HL-60 (cell line): Measurements from ENCODE around the gene S100P.

Source experiments
- DNase-seq, 2 experiments: peaks; one replicate each; pipeline ENCODE4 v3.0.0-alpha.2; 2010 to 2020; ENCODE audit warnings: low read depth in 1 of 2, low spot score in 1 of 2
- H3K27ac ChIP-seq: fragments of 250-450 bp; sonication (Bioruptor Pico); replicated peaks from 2 replicates; pipeline ENCODE4 v1.5.1; 2020; ENCODE audit warnings: mild to moderate bottlenecking, moderate library complexity
- H3K27me3 ChIP-seq: fragments of 250-450 bp; sonication (Bioruptor Pico); 2 replicates; pipeline ENCODE4 v1.5.1; 2021; ENCODE audit warnings: mild to moderate bottlenecking, moderate library complexity; ENCODE audit not compliant: insufficient read depth, poor library complexity, severe bottlenecking
- H3K4me3 ChIP-seq: replicated peaks from 2 replicates; pipeline ENCODE4 v1.5.1; 2011; ENCODE audit warnings: mild to moderate bottlenecking, control low read depth, low read length; ENCODE audit not compliant: insufficient read depth
- CTCF ChIP-seq: IDR thresholded peaks from one replicate; pipeline ENCODE4 v1.5.1; 2011; ENCODE audit warnings: low read length, control low read depth, inconsistent platforms; ENCODE audit not compliant: insufficient read depth
- GABPA ChIP-seq: IDR thresholded peaks from 2 replicates; pipeline ENCODE4 v1.6.1; 2012; ENCODE audit warnings: low read depth
- POLR2AphosphoS5 ChIP-seq: IDR thresholded peaks from 2 replicates; pipeline ENCODE4 v1.6.1; 2012; ENCODE audit warnings: low read depth
- SPI1 ChIP-seq: IDR thresholded peaks from 2 replicates; pipeline ENCODE4 v1.6.1; 2012; ENCODE audit warnings: low read depth, mild to moderate bottlenecking, borderline replicate concordance
- TF ChIP-seq, protein P1 (sequence below): IDR thresholded peaks from 2 replicates; pipeline ENCODE4 v1.6.1; 2012; ENCODE audit warnings: low read depth; ENCODE audit not compliant: insufficient replicate concordance

The S100P gene

DNA sequence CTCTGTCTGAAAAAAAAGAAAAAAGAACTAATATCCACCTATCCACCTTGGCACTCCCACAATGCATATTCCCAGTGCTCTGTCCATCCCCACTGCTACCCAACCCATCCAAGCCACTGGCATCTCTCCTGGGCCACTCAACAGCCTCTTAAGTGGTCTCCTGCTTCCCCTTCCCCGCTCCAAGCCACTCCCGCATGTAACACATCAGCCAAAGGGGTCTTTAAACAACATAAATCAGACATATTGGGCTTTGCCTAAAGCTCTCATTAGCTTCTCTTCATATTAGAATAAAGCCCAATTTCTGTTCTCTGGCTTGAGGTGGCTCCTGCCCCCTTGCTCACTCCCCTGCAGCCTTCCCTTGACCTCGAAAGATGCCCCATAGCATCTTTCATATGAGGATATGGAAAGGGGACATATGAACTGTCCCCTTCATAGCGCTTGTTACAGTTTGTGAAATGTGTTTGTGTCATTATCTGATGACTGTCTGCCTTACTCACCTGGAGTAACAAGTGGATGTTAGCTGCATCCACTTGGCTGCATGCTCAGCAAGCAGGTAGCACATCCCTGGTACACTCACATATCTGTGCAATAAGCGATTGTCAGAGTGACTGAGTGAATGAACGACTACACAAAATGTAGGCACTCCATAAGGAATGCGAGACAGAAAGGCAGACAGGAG, 25.4 kb downstream of the S100P start:
- H3K27ac ChIP-seq: no peak overlapping the region
- H3K27me3 ChIP-seq: no peaks in the 10 kb centered on the region
- H3K4me3 ChIP-seq: no peak overlapping the region
- TF ChIP-seq POLR2AphosphoS5 (no peak), SPI1 (no peak), GABPA (no peak), CTCF (no peak)
- TF ChIP-seq, protein P1, sequence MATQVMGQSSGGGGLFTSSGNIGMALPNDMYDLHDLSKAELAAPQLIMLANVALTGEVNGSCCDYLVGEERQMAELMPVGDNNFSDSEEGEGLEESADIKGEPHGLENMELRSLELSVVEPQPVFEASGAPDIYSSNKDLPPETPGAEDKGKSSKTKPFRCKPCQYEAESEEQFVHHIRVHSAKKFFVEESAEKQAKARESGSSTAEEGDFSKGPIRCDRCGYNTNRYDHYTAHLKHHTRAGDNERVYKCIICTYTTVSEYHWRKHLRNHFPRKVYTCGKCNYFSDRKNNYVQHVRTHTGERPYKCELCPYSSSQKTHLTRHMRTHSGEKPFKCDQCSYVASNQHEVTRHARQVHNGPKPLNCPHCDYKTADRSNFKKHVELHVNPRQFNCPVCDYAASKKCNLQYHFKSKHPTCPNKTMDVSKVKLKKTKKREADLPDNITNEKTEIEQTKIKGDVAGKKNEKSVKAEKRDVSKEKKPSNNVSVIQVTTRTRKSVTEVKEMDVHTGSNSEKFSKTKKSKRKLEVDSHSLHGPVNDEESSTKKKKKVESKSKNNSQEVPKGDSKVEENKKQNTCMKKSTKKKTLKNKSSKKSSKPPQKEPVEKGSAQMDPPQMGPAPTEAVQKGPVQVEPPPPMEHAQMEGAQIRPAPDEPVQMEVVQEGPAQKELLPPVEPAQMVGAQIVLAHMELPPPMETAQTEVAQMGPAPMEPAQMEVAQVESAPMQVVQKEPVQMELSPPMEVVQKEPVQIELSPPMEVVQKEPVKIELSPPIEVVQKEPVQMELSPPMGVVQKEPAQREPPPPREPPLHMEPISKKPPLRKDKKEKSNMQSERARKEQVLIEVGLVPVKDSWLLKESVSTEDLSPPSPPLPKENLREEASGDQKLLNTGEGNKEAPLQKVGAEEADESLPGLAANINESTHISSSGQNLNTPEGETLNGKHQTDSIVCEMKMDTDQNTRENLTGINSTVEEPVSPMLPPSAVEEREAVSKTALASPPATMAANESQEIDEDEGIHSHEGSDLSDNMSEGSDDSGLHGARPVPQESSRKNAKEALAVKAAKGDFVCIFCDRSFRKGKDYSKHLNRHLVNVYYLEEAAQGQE: no peak
- DNase-seq: no peak

- no peak overlapping the region for H3K27ac ChIP-seq
- TF ChIP-seq GABPA (no peak), SPI1 (no peak), POLR2AphosphoS5 (no peak), CTCF (no peak)
- TF ChIP-seq, protein P1: no peak
- H3K4me3 ChIP-seq: no peak overlapping the region
- no peak for DNase-seq
- H3K27me3 ChIP-seq: no peaks in the 10 kb centered on the region
These were observed 26.0 kb downstream of the S100P start for GRCh38 chr4:6719611-6720179.

- peak in 1 of 2 experiments; percentile 73 for DNase-seq
- Histone ChIP-seq H3K27me3 (no peaks in the 10 kb centered on the region), H3K4me3 (no peak overlapping the region), H3K27ac (no peak overlapping the region)
- TF ChIP-seq CTCF (peak; percentile 87), GABPA (no peak)
These were observed 26.6 kb downstream of the S100P start for GRCh38 chr4:6720202-6720699.
